ENCODE results near the gene APOL5.

GRCh38 chr22:35678836-35679235 is 38.8 kb upstream of the APOL5 start:
- TF ChIP-seq, protein P1, sequence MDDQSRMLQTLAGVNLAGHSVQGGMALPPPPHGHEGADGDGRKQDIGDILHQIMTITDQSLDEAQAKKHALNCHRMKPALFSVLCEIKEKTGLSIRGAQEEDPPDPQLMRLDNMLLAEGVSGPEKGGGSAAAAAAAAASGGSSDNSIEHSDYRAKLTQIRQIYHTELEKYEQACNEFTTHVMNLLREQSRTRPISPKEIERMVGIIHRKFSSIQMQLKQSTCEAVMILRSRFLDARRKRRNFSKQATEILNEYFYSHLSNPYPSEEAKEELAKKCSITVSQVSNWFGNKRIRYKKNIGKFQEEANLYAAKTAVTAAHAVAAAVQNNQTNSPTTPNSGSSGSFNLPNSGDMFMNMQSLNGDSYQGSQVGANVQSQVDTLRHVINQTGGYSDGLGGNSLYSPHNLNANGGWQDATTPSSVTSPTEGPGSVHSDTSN (IDR thresholded peaks at IDR 0.05): no peak
- TF ChIP-seq CTCF (IDR thresholded peaks at IDR 0.05) (no peak), RAD21 (IDR thresholded peaks at IDR 0.05; ENCODE audit: low read length) (no peak), ELF1 (IDR thresholded peaks at IDR 0.05) (no peak), POLR2AphosphoS5 (IDR thresholded peaks at IDR 0.05; ENCODE audit: low read depth, low read length) (no peak), TAF1 (IDR thresholded peaks at IDR 0.05; ENCODE audit: borderline replicate concordance, low read depth, low read length) (no peak), MXI1 (IDR thresholded peaks at IDR 0.05; ENCODE audit: low read depth, low read length) (no peak), RFX5 (IDR thresholded peaks at IDR 0.05; ENCODE audit: low read length) (no peak), CHD2 (IDR thresholded peaks at IDR 0.05; ENCODE audit: low read length, partially characterized antibody) (no peak), EZH2phosphoT487 (IDR thresholded peaks at IDR 0.05; ENCODE audit: borderline replicate concordance, low read depth) (no peak)
- TF ChIP-seq, protein P2, sequence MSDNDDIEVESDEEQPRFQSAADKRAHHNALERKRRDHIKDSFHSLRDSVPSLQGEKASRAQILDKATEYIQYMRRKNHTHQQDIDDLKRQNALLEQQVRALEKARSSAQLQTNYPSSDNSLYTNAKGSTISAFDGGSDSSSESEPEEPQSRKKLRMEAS (IDR thresholded peaks at IDR 0.05; ENCODE audit: low read depth): no peak
